GM12878 (cell line): ENCODE results near the gene ANKRD65. TPM values are rescaled to one million over a fixed set of nuclear protein-coding genes. Genes with fewer than 3 reads are reported as not detected.
A peak's percentile ranks its signal among the peaks of the same experiment; 100 is the strongest.

ENCODE experiments used
- BCL11A ChIP-seq: IDR thresholded peaks from 2 replicates; pipeline ENCODE4 v1.6.1; 2011; ENCODE audit warnings: low read depth, low read length
- CEBPB ChIP-seq, 2 experiments: fragments of 150-350 bp in 1 of 2; IDR thresholded peaks; 2 replicates each; pipeline ENCODE4 v1.6.1; 2012 to 2014; ENCODE audit warnings: low read depth in 2 of 2, low read length in 2 of 2, borderline replicate concordance in 1 of 2, inconsistent platforms in 1 of 2
- CHD4 ChIP-seq: fragments of 200-600 bp; sonication (generic); IDR thresholded peaks from 2 replicates; pipeline ENCODE4 v1.6.1; 2016; ENCODE audit warnings: mild to moderate bottlenecking
- CREM ChIP-seq: IDR thresholded peaks from 2 replicates; pipeline ENCODE4 v1.6.1; 2014; ENCODE audit warnings: antibody characterized with exemption, low read depth
- DPF2 ChIP-seq: fragments of 450-650 bp; IDR thresholded peaks from 2 replicates; pipeline ENCODE4 v1.6.1; 2017; ENCODE audit warnings: mild to moderate bottlenecking
- E2F4 ChIP-seq: IDR thresholded peaks from 2 replicates; pipeline ENCODE4 v1.6.1; 2012; ENCODE audit warnings: low read depth, low read length, improper control_type of control experiment
- ESRRA ChIP-seq: IDR thresholded peaks from 2 replicates; pipeline ENCODE4 v1.6.1; 2012; ENCODE audit warnings: mild to moderate bottlenecking, low read length, improper control_type of control experiment
- HCFC1 ChIP-seq: fragments of 150-350 bp; IDR thresholded peaks from 2 replicates; pipeline ENCODE4 v1.6.1; 2014; ENCODE audit warnings: low read length
- MAX ChIP-seq: IDR thresholded peaks from 2 replicates; pipeline ENCODE4 v1.6.1; 2012; ENCODE audit warnings: low read depth, low read length, improper control_type of control experiment
- MTA3 ChIP-seq: IDR thresholded peaks from 2 replicates; pipeline ENCODE4 v1.6.1; 2012; ENCODE audit warnings: low read length, inconsistent platforms, borderline replicate concordance
- NFIC ChIP-seq: IDR thresholded peaks from 2 replicates; pipeline ENCODE4 v1.6.1; 2012; ENCODE audit warnings: low read depth, mild to moderate bottlenecking, inconsistent platforms, low read length, moderate library complexity
- NFXL1 ChIP-seq: fragments of 450-650 bp; IDR thresholded peaks from 2 replicates; pipeline ENCODE4 v1.6.1; 2017; ENCODE audit warnings: antibody characterized with exemption, mild to moderate bottlenecking, borderline replicate concordance
- NR2C2 ChIP-seq: IDR thresholded peaks from 2 replicates; pipeline ENCODE4 v1.6.1; 2011; ENCODE audit warnings: borderline replicate concordance, low read depth; ENCODE audit not compliant: control insufficient read depth, insufficient read length
- NRF1 ChIP-seq: conservative IDR thresholded peaks from 2 replicates; pipeline ENCODE4 v1.6.1; 2011; ENCODE audit warnings: mild to moderate bottlenecking, low read depth, low read length, improper control_type of control experiment
- SIX5 ChIP-seq: IDR thresholded peaks from 2 replicates; pipeline ENCODE4 v1.6.1; 2011; ENCODE audit warnings: mild to moderate bottlenecking, low read depth, low read length, moderate library complexity; ENCODE audit not compliant: severe bottlenecking
- SMAD5 ChIP-seq: IDR thresholded peaks from 2 replicates; pipeline ENCODE4 v1.6.1; 2016; ENCODE audit warnings: antibody characterized with exemption, low read depth
- SPI1 ChIP-seq: IDR thresholded peaks from 2 replicates; pipeline ENCODE4 v1.6.1; 2011; ENCODE audit warnings: low read depth, mild to moderate bottlenecking, low read length, moderate library complexity, borderline replicate concordance; ENCODE audit not compliant: insufficient read depth
- STAT1 ChIP-seq: fragments of 450-650 bp; conservative IDR thresholded peaks from 2 replicates; pipeline ENCODE4 v1.6.1; 2014; ENCODE audit warnings: antibody characterized with exemption, mild to moderate bottlenecking
- ZNF207 ChIP-seq: fragments of 450-650 bp; IDR thresholded peaks from 2 replicates; pipeline ENCODE4 v1.6.1; 2014; ENCODE audit warnings: antibody characterized with exemption, mild to moderate bottlenecking, borderline replicate concordance
- ZNF592 ChIP-seq: fragments of 450-650 bp; IDR thresholded peaks from 2 replicates; pipeline ENCODE4 v1.6.1; 2017; ENCODE audit warnings: mild to moderate bottlenecking, moderate library complexity
- ZSCAN29 ChIP-seq: fragments of 450-650 bp; IDR thresholded peaks from 2 replicates; pipeline ENCODE4 v1.6.1; 2017; ENCODE audit warnings: mild to moderate bottlenecking, moderate library complexity
- ZZZ3 ChIP-seq: IDR thresholded peaks from 2 replicates; pipeline ENCODE4 v1.6.1; 2011; ENCODE audit warnings: low read depth; ENCODE audit not compliant: control insufficient read depth, insufficient read length
- polyA plus RNA-seq, 11 experiments: library from polyadenylated mRNA; depleted of rRNA in 4 of 11; unstranded in 6 of 11; stranded (reverse) in 5 of 11; fragments of >200 nt; fragmentation: Nextera tagmentation in 4 of 11; fragmentation: Illumina TruSeq in 1 of 11; extraction: Ambion mirVana in 4 of 11; extraction: Trizol in 1 of 11; gene quantifications; 1 replicate in 1 of 11; 2 replicates in 10 of 11; pipeline versions ENCODE4 v1.2.1 to v1.2.3, GENCODE V29; 2011 to 2016; ENCODE audit warnings: inconsistent platforms in 2 of 11, missing spikeins in 2 of 11, low read depth in 1 of 11
- total RNA-seq, 4 experiments: library from RNA; depleted of rRNA in 3 of 4; stranded (reverse); fragments of >200 nt in 3 of 4; fragmentation: Illumina TruSeq in 1 of 4; extraction: Trizol in 1 of 4; gene quantifications; 2 replicates each; pipeline versions ENCODE4 v1.2.1 to v1.2.3, GENCODE V29; 2013 to 2021
- TF ChIP-seq, protein P1 (sequence below): IDR thresholded peaks from 2 replicates; pipeline ENCODE4 v1.6.1; 2011; ENCODE audit warnings: low read depth, low read length, improper control_type of control experiment, borderline replicate concordance
- TF ChIP-seq, protein P2 (sequence below): IDR thresholded peaks from 2 replicates; pipeline ENCODE4 v1.6.1; 2012; ENCODE audit warnings: low read length, inconsistent platforms

The ANKRD65 gene
- total and polyA plus RNA-seq, 10 of the 15 experiments (the other 5 are each of a cell fraction or from before 2014, with no cell fraction given) = 0.05 to 2.8 (median 0.37) TPM

- no peak for TF ChIP-seq ZNF592
- TF ChIP-seq SPI1 = no peak
- no peak for TF ChIP-seq NFIC
- no peak for TF ChIP-seq CHD4
- TF ChIP-seq E2F4 = no peak
- TF ChIP-seq ESRRA = 0 out of 2 replicates have a peak, but pooled peaks have one; percentile 36
- no peak for TF ChIP-seq MTA3
- TF ChIP-seq NR2C2 = no peak
- TF ChIP-seq CREM = peak; percentile 91
- TF ChIP-seq STAT1 = peak; percentile 21; the same call in 1 of the 2 replicates
- TF ChIP-seq SIX5 = no peak
- no peak for TF ChIP-seq BCL11A
- TF ChIP-seq CEBPB (IDR thresholded peaks at IDR 0.05; ENCODE audit: borderline replicate concordance in 1 of 2, low read depth in 2 of 2, low read length in 2 of 2) = no peak
- TF ChIP-seq ZSCAN29 = no peak
- TF ChIP-seq SMAD5 = peak; percentile 72; the same call in 1 of the 2 replicates
- TF ChIP-seq, protein P1, sequence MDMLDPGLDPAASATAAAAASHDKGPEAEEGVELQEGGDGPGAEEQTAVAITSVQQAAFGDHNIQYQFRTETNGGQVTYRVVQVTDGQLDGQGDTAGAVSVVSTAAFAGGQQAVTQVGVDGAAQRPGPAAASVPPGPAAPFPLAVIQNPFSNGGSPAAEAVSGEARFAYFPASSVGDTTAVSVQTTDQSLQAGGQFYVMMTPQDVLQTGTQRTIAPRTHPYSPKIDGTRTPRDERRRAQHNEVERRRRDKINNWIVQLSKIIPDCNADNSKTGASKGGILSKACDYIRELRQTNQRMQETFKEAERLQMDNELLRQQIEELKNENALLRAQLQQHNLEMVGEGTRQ = no peak
- TF ChIP-seq NRF1 = no peak; the same call in 1 of the 2 replicates
- TF ChIP-seq DPF2 = peak; percentile 99
- TF ChIP-seq HCFC1 = peak; percentile 68
- TF ChIP-seq ZZZ3 = no peak
- TF ChIP-seq MAX = peak; percentile 68; the same call in 1 of the 2 replicates
- peak; percentile 79; the same call in 1 of the 2 replicates for TF ChIP-seq ZNF207
- TF ChIP-seq NFXL1 = no peak
- TF ChIP-seq, protein P2, sequence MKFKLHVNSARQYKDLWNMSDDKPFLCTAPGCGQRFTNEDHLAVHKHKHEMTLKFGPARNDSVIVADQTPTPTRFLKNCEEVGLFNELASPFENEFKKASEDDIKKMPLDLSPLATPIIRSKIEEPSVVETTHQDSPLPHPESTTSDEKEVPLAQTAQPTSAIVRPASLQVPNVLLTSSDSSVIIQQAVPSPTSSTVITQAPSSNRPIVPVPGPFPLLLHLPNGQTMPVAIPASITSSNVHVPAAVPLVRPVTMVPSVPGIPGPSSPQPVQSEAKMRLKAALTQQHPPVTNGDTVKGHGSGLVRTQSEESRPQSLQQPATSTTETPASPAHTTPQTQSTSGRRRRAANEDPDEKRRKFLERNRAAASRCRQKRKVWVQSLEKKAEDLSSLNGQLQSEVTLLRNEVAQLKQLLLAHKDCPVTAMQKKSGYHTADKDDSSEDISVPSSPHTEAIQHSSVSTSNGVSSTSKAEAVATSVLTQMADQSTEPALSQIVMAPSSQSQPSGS = no peak
Measured at GRCh38 chr1:1399187-1399871, 21.7 kb downstream of the ANKRD65 start, which contains the start of gene CCNL2 (continued).
